A673 (cell line): ENCODE data around the gene LHFPL5. TPM values are rescaled to one million over a fixed set of nuclear protein-coding genes. Genes with fewer than 3 reads are reported as not detected.

Source experiments
- BruUV-seq: library from RNA; stranded (reverse); fragments of 400-500 nt; replicated peaks from 2 replicates; lab custom pipeline; 2021; lab: Mats Ljungman, UMichigan
- CTCF ChIA-PET: fragments of 300-600 bp; sonication (Branson Sonifier 250); formaldehyde crosslinking; loops from one replicate; lab custom pipeline; 2022; ENCODE audit warnings: antibody characterized with exemption; lab: Charles Lee
- POLR2A ChIA-PET: fragments of 300-600 bp; sonication (Branson Sonifier 250); formaldehyde crosslinking; loops from one replicate; lab custom pipeline; 2022; ENCODE audit warnings: antibody characterized with exemption; ENCODE audit not compliant: low non-redundant PET; lab: Charles Lee
- DNase-seq: peaks from one replicate; pipeline ENCODE4 v3.0.0-alpha.2; 2015; ENCODE audit warnings: low spot score
- H3K27ac ChIP-seq: fragments of 200-600 bp; sonication (generic); 2 replicates; pipeline ENCODE4 v1.5.1; 2016; ENCODE audit warnings: mixed run types, low read depth, mild to moderate bottlenecking, mixed read lengths, antibody characterized with exemption, low read length; ENCODE audit not compliant: poor library complexity, severe bottlenecking
- H3K27me3 ChIP-seq: fragments of 200-600 bp; sonication (generic); replicated peaks from 2 replicates; pipeline ENCODE4 v1.6.1; 2017; ENCODE audit warnings: mixed run types, low read depth, mild to moderate bottlenecking, mixed read lengths, antibody characterized with exemption, low read length; ENCODE audit not compliant: insufficient read depth, poor library complexity
- H3K36me3 ChIP-seq: fragments of 200-600 bp; sonication (generic); 2 replicates; pipeline ENCODE4 v1.6.1; 2016; ENCODE audit warnings: mixed run types, mild to moderate bottlenecking, mixed read lengths, antibody characterized with exemption, low read length; ENCODE audit not compliant: insufficient read depth, poor library complexity, severe bottlenecking
- H3K4me1 ChIP-seq: fragments of 200-600 bp; sonication (generic); 2 replicates; pipeline ENCODE4 v1.6.1; 2017; ENCODE audit warnings: mixed run types, mild to moderate bottlenecking, mixed read lengths, antibody characterized with exemption, low read length; ENCODE audit not compliant: insufficient read depth, poor library complexity, severe bottlenecking
- H3K4me3 ChIP-seq: fragments of 200-600 bp; sonication (generic); 2 replicates; pipeline ENCODE4 v1.5.1; 2016; ENCODE audit warnings: low read depth, mixed run types, mild to moderate bottlenecking, mixed read lengths, low read length; ENCODE audit not compliant: poor library complexity, severe bottlenecking
- H3K9me3 ChIP-seq: fragments of 200-600 bp; sonication (generic); 2 replicates; pipeline ENCODE4 v1.6.1; 2016; ENCODE audit warnings: mixed run types, low read depth, mild to moderate bottlenecking, mixed read lengths, antibody characterized with exemption, low read length; ENCODE audit not compliant: poor library complexity, severe bottlenecking
- CTCF ChIP-seq: fragments of 300-800, 200-600 bp; sonication (generic); conservative IDR thresholded peaks from 2 replicates; pipeline ENCODE4 v1.5.1; 2017; ENCODE audit warnings: low read depth, mild to moderate bottlenecking, antibody characterized with exemption, low read length, moderate library complexity, mixed read lengths
- EZH2 ChIP-seq: fragments of 200-600 bp; sonication (generic); IDR thresholded peaks from 2 replicates; pipeline ENCODE4 v1.6.1; 2017; ENCODE audit warnings: borderline replicate concordance, low read depth, mild to moderate bottlenecking, mixed read lengths, antibody characterized with exemption, low read length; ENCODE audit not compliant: poor library complexity, severe bottlenecking
- intact Hi-C: fragments of 100-400 bp; cut with micrococcal nuclease; formaldehyde crosslinking; loops from one replicate; pipeline ENCODE4 v1.10.0; 2022; ENCODE audit not compliant: unreplicated experiment
- total RNA-seq: library from RNA; stranded (reverse); gene quantifications from 2 replicates; pipeline ENCODE4 v1.2.3, GENCODE V29; 2021

The LHFPL5 gene
- total RNA-seq, 1 experiment from 2014 or later = not detected

- intact Hi-C loops = no loop called here
- Histone ChIP-seq H3K4me3 (no peak overlapping the region), H3K36me3 (no peaks in the 10 kb centered on the region), H3K27ac (no peak overlapping the region), H3K27me3 (peaks cover 26% of the 10 kb centered on the region), H3K4me1 (no peaks in the 10 kb centered on the region), H3K9me3 (no peaks in the 10 kb centered on the region)
- CTCF ChIA-PET = interaction anchor here (0.6 kb wide), 1 partner anchor 28 kb away, joined by 3 read pairs; no protein-coding TSS in a partner anchor
- POLR2A ChIA-PET = no interaction called here
- DNase-seq = no peak
- TF ChIP-seq EZH2 (no peak), CTCF (no peak)
- no TSS peak for BruUV-seq
Observed at GRCh38 chr6:35765739-35766138, 39.4 kb upstream of the LHFPL5 start.

GRCh38 chr6:35769211-35769610 is 35.9 kb upstream of the LHFPL5 start:
- no peak overlapping the region for H3K4me3 ChIP-seq
- TF ChIP-seq EZH2 (no peak), CTCF (no peak)
- no TSS peak for BruUV-seq
- peaks cover 11% of the 10 kb centered on the region for H3K27me3 ChIP-seq
- H3K4me1 ChIP-seq = no peaks in the 10 kb centered on the region
- H3K27ac ChIP-seq = no peak overlapping the region
- ChIA-PET CTCF (interaction anchor here (0.7 to 1.4 kb wide), 2 partner anchors 32 to 1474 kb away, joined by 3 to 8 read pairs; partner anchors contain the start of gene ARMC12), POLR2A (interaction anchor here (0.7 kb wide), 1 partner anchor 656 kb away, joined by 3 read pairs; no protein-coding TSS in a partner anchor)
- DNase-seq = no peak
- H3K9me3 ChIP-seq = no peaks in the 10 kb centered on the region
- no peaks in the 10 kb centered on the region for H3K36me3 ChIP-seq
- intact Hi-C loops = no loop called here

GRCh38 chr6:35771343-35771627 is 33.9 kb upstream of the LHFPL5 start:
- no TSS peak for BruUV-seq
- POLR2A ChIA-PET = interaction anchor here (0.6 kb wide), 1 partner anchor 326 kb away, joined by 7 read pairs; no protein-coding TSS in a partner anchor
- CTCF ChIA-PET = interaction anchor here (0.5 kb wide), 1 partner anchor 25 kb away, joined by 6 read pairs; no protein-coding TSS in a partner anchor

More at GRCh38 chr6:35771343-35771627, 33.9 kb upstream of the LHFPL5 start:
- Histone ChIP-seq H3K36me3 (no peaks in the 10 kb centered on the region), H3K27me3 (peaks cover 11% of the 10 kb centered on the region), H3K4me3 (no peak overlapping the region), H3K9me3 (no peaks in the 10 kb centered on the region), H3K27ac (no peak overlapping the region), H3K4me1 (no peaks in the 10 kb centered on the region)
- TF ChIP-seq EZH2 = no peak
- no peak for TF ChIP-seq CTCF
- intact Hi-C loops = no loop called here
- no peak for DNase-seq
